K562 (cell line): Measurements from ENCODE around the gene PTPRC. TPM values are rescaled to one million over a fixed set of nuclear protein-coding genes. Genes with fewer than 3 reads are reported as not detected.
A peak's percentile ranks its signal among the peaks of the same experiment; 100 is the strongest.

Source experiments
- ATAC-seq: fragments of 200-7000 bp; cut with Tn5 transposase; 3 replicates; pipeline ENCODE4 v1.9.1; 2020; ENCODE audit warnings: moderate library complexity
- BruUV-seq: library from RNA; stranded (reverse); fragments of 400-500 nt; replicated peaks from 2 replicates; lab custom pipeline; 2021; lab: Mats Ljungman, UMichigan
- CTCF ChIA-PET: fragments of 300-600 bp; formaldehyde crosslinking; extraction: SDS; loops from one replicate; lab custom pipeline; 2021; ENCODE audit warnings: low intra/inter-chr PET ratio; lab: Yijun Ruan, JAX
- POLR2A ChIA-PET: fragments of 300-600, 350-650 bp; sonication (Branson Sonifier 250); formaldehyde crosslinking; extraction: SDS; loops from one replicate; lab custom pipeline; 2021; ENCODE audit warnings: antibody characterized with exemption, inconsistent platforms; lab: Yijun Ruan, JAX
- DNase-seq, 4 experiments: peaks; one replicate each; pipeline versions ENCODE4 v3.0.0 to v3.0.0-alpha.2; 2011 to 2018; ENCODE audit warnings: low spot score in 3 of 4, mixed read lengths in 3 of 4; ENCODE audit errors: extremely low read depth in 1 of 4
- FAIRE-seq: peaks from 2 replicates; lab custom pipeline; 2011; peaks lifted over from hg19 to GRCh38; lab: Jason Lieb, UNC
- H2AFZ ChIP-seq: 2 replicates; pipeline ENCODE4 v1.6.0; 2011; ENCODE audit warnings: low read depth, low read length, control low read depth, inconsistent platforms
- H3K27ac ChIP-seq: fragments of 200-600 bp; 3 replicates; pipeline ENCODE4 v1.8.0; 2011; ENCODE audit warnings: low read depth, mild to moderate bottlenecking, control low read depth, inconsistent platforms, low read length, moderate library complexity, mixed read lengths; ENCODE audit errors: extremely low read depth
- H3K27me3 ChIP-seq, 2 experiments: fragments of 300-600 bp in 1 of 2; 2 replicates in 1 of 2; 3 replicates in 1 of 2; pipeline versions ENCODE4 v1.6.0 to v1.8.0; 2011; ENCODE audit warnings: inconsistent platforms in 2 of 2, low read length in 2 of 2, mild to moderate bottlenecking in 1 of 2, mixed read lengths in 1 of 2, moderate library complexity in 1 of 2; ENCODE audit not compliant: control insufficient read depth in 2 of 2, insufficient read depth in 2 of 2
- H3K36me3 ChIP-seq: fragments of 300-600 bp; 3 replicates; pipeline ENCODE4 v1.8.0; 2011; ENCODE audit warnings: mild to moderate bottlenecking, low read length, inconsistent platforms; ENCODE audit not compliant: control insufficient read depth, insufficient read depth
- H3K4me1 ChIP-seq, 2 experiments: fragments of 200-600 bp in 1 of 2; replicated peaks in 1 of 2; 2 replicates in 1 of 2; 3 replicates in 1 of 2; pipeline versions ENCODE4 v1.5.1 to v1.8.0; 2011; ENCODE audit warnings: inconsistent platforms in 2 of 2, low read length in 2 of 2, mild to moderate bottlenecking in 1 of 2, mixed read lengths in 1 of 2, moderate library complexity in 1 of 2; ENCODE audit not compliant: control insufficient read depth in 2 of 2, insufficient read depth in 2 of 2
- H3K4me2 ChIP-seq: 2 replicates; pipeline ENCODE4 v1.6.1; 2011; ENCODE audit warnings: low read length, control low read depth, inconsistent platforms, mixed read lengths; ENCODE audit not compliant: insufficient read depth
- H3K4me3 ChIP-seq: fragments of 200-600 bp; sonication (generic), shearing (Covaris generic); 2 replicates; pipeline ENCODE4 v1.5.1; 2016; ENCODE audit warnings: control low read depth, inconsistent platforms
- H3K79me2 ChIP-seq: fragments of 200-600 bp; 3 replicates; pipeline ENCODE4 v1.8.0; 2011; ENCODE audit warnings: low read length, inconsistent platforms; ENCODE audit not compliant: control insufficient read depth, insufficient read depth
- H3K9ac ChIP-seq, 2 experiments: 2 replicates each; pipeline versions ENCODE4 v1.6.0 to v1.6.1; 2011; ENCODE audit warnings: low read depth in 2 of 2, low read length in 2 of 2, control low read depth in 1 of 2, inconsistent platforms in 1 of 2, mild to moderate bottlenecking in 1 of 2, mixed read lengths in 1 of 2; ENCODE audit not compliant: insufficient read depth in 1 of 2
- H3K9me1 ChIP-seq: one replicate; pipeline ENCODE4 v1.6.0; 2011; ENCODE audit warnings: inconsistent platforms, mild to moderate bottlenecking, low read length, moderate library complexity; ENCODE audit not compliant: control insufficient read depth, insufficient read depth
- H3K9me3 ChIP-seq: replicated peaks from 2 replicates; pipeline ENCODE4 v1.5.1; 2011; ENCODE audit warnings: low read depth, low read length, inconsistent platforms; ENCODE audit not compliant: control insufficient read depth, insufficient read depth
- H4K20me1 ChIP-seq: replicated peaks from 2 replicates; pipeline ENCODE4 v1.6.1; 2011; ENCODE audit warnings: low read length, inconsistent platforms, mixed read lengths; ENCODE audit not compliant: control insufficient read depth, insufficient read depth
- BMI1 ChIP-seq: fragments of 150-350 bp; IDR thresholded peaks from 2 replicates; pipeline ENCODE4 v1.6.1; 2014; ENCODE audit warnings: low read length
- KAT2B ChIP-seq: IDR thresholded peaks from one replicate; pipeline ENCODE4 v1.6.1; 2012; ENCODE audit warnings: low read depth, mild to moderate bottlenecking, control low read depth, inconsistent platforms, low read length, moderate library complexity
- SRSF9 ChIP-seq: fragments of 200-400 bp; formaldehyde crosslinking; IDR thresholded peaks from 2 replicates; pipeline ENCODE4 v1.6.1; 2017; ENCODE audit warnings: low read depth, low read length, borderline replicate concordance
- ZNF311 ChIP-seq: fragments of 250-450 bp; sonication (Bioruptor Pico); IDR thresholded peaks from 2 replicates; pipeline ENCODE4 v1.4.0; 2020; ENCODE audit warnings: mild to moderate bottlenecking, moderate library complexity
- ZNF77 ChIP-seq: fragments of 250-450 bp; sonication (Bioruptor Pico); IDR thresholded peaks from 2 replicates; pipeline ENCODE4 v1.5.0; 2020
- WGBS: fragments of 100-300 bp; shearing (Covaris generic); methylation state at CpG from one replicate; pipeline ENCODE4 v1.1.6; 2016; ENCODE audit warnings: low coverage, mixed read lengths; ENCODE audit not compliant: insufficient coverage; ENCODE audit errors: missing lambda C conversion rate; 5-methylcytosine and 5-hydroxymethylcytosine counted together
- in situ Hi-C: fragments of 300-500 bp; cut with MboI; formaldehyde crosslinking; loops from 4 replicates; pipeline ENCODE4 v1.15.0; 2018; ENCODE audit warnings: inconsistent platforms, mixed read lengths
- intact Hi-C: fragments of 100-400 bp; cut with micrococcal nuclease; formaldehyde crosslinking; loops from 2 replicates; pipeline ENCODE4 v1.14.2; 2022
- polyA plus RNA-seq, 8 experiments: library from polyadenylated mRNA; depleted of rRNA in 4 of 8; stranded (reverse) in 5 of 8; unstranded in 3 of 8; fragments of >200 nt; fragmentation: Nextera tagmentation in 2 of 8; fragmentation: Illumina TruSeq in 1 of 8; extraction: Ambion mirVana in 2 of 8; extraction: Trizol in 1 of 8; gene quantifications; 2 replicates each; pipeline versions ENCODE4 v1.2.1 to v1.2.3, GENCODE V29; 2011 to 2014; ENCODE audit warnings: inconsistent platforms in 1 of 8, missing spikeins in 1 of 8
- total RNA-seq, 7 experiments: library from RNA; depleted of rRNA in 6 of 7; stranded (reverse); fragments of >200 nt in 6 of 7; fragmentation: Illumina TruSeq in 2 of 7; extraction: Trizol in 2 of 7; gene quantifications; 2 replicates each; pipeline versions ENCODE4 v1.2.1 to v1.2.3, GENCODE V29; 2011 to 2021; ENCODE audit warnings: low replicate concordance in 1 of 7
- TF ChIP-seq, protein P1 (sequence below): fragments of 250-450 bp; sonication (Bioruptor Pico); IDR thresholded peaks from 2 replicates; pipeline ENCODE4 v1.4.0; 2020; ENCODE audit warnings: mild to moderate bottlenecking, moderate library complexity
- TF ChIP-seq, protein P2 (sequence below): fragments of 250-450 bp; sonication (Bioruptor Pico); IDR thresholded peaks from 2 replicates; pipeline ENCODE4 v1.9.0; 2021; ENCODE audit warnings: mild to moderate bottlenecking, inconsistent platforms
- TF ChIP-seq, protein P3 (sequence below): fragments of 450-650 bp; formaldehyde crosslinking; IDR thresholded peaks from 2 replicates; pipeline ENCODE4 v1.4.0; 2020; ENCODE audit warnings: mild to moderate bottlenecking, moderate library complexity
- TF ChIP-seq, protein P4 (sequence below), 3 experiments: fragments of 200-800 bp in 1 of 3; sonication (Bioruptor generic) in 1 of 3; sonication (generic) in 1 of 3; formaldehyde crosslinking in 1 of 3; IDR thresholded peaks; 2 replicates each; pipeline versions ENCODE4 v1.6.1 to v1.8.0; 2016 to 2022; ENCODE audit warnings: mild to moderate bottlenecking in 2 of 3, missing compliant biosample characterization in 2 of 3, missing genetic modification characterization in 2 of 3, missing genetic modification reagents in 1 of 3
- TF ChIP-seq, protein P5 (sequence below): fragments of 450-650 bp; conservative IDR thresholded peaks from 2 replicates; pipeline ENCODE4 v1.6.1; 2016; ENCODE audit warnings: missing genetic modification characterization, low read depth, mild to moderate bottlenecking, control low read depth, missing compliant biosample characterization
- TF ChIP-seq, protein P6 (sequence below): fragments of 450-650 bp; formaldehyde crosslinking; IDR thresholded peaks from 2 replicates; pipeline ENCODE4 v1.4.0; 2022; ENCODE audit warnings: missing genetic modification characterization

PTPRC gene
- total and polyA plus RNA-seq, 9 of the 15 experiments (the other 6 are each of a cell fraction or from before 2014, with no cell fraction given), result 7.1 to 107 (median 62.9) TPM

DNA sequence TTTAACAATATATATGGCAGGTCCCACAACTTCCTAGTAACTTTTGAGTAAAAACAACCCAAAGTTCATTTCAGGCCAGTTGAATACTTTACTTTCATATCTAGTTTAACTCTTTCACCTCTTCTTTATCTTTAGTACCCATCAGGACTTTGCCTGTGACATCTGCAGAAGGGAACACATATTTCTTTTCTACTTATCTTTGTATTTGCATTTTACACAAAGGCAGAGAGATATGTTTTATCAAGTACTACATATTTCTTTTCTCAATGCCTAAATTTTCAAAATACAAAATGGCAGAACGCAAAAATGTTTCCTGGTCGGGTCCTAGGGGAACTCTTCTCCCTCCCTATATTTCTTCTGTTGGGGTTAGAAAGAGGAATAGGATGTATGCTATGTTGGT is 6.8 kb upstream of the PTPRC start:
- Histone ChIP-seq H3K9me3 (peaks cover 6% of the 10 kb centered on the region; the same call in 1 of the 2 replicates), H3K36me3 (0 out of 3 replicates have a peak, but pooled peaks cover 2% of the 10 kb centered on the region), H3K9ac (no peak overlapping the region), H3K4me2 (0 out of 2 replicates have a peak overlapping the region, but pooled peaks have one; percentile 4), H4K20me1 (no peaks in the 10 kb centered on the region), H2AFZ (peak overlapping the region; percentile 70), H3K27me3 (no peaks in the 10 kb centered on the region), H3K79me2 (no peaks in the 10 kb centered on the region), H3K27ac (peak overlapping the region; percentile 37; the same call in 2 of the 3 replicates), H3K4me3 (no peak overlapping the region), H3K9me1 (no peaks in the 10 kb centered on the region), H3K4me1 (peaks cover 7 to 24% of the 10 kb centered on the region in 2 experiments; a peak in 2 of 5 replicates)
- in situ Hi-C loops, result no loop called here
- POLR2A ChIA-PET, result interaction anchor here (0.8 kb wide), 1 partner anchor 343 kb away, joined by 3 read pairs; no protein-coding TSS in a partner anchor
- CTCF ChIA-PET, result no interaction called here
- DNase-seq (no peak), FAIRE-seq (no peak), ATAC-seq (no peak)
- 8% methylated on average over 2 of the region's 2 CpGs for WGBS
- BruUV-seq, result no TSS peak
- intact Hi-C loops, result loop anchor here (5.0 kb wide), 1 partner anchor 110 kb away; no protein-coding TSS in a partner anchor
- no peak for TF ChIP-seq BMI1
- TF ChIP-seq, protein P1, sequence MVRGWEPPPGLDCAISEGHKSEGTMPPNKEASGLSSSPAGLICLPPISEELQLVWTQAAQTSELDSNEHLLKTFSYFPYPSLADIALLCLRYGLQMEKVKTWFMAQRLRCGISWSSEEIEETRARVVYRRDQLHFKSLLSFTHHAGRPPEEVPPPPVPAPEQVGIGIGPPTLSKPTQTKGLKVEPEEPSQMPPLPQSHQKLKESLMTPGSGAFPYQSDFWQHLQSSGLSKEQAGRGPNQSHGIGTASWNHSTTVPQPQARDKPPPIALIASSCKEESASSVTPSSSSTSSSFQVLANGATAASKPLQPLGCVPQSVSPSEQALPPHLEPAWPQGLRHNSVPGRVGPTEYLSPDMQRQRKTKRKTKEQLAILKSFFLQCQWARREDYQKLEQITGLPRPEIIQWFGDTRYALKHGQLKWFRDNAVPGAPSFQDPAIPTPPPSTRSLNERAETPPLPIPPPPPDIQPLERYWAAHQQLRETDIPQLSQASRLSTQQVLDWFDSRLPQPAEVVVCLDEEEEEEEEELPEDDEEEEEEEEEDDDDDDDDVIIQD, result no peak
- TF ChIP-seq, protein P2, sequence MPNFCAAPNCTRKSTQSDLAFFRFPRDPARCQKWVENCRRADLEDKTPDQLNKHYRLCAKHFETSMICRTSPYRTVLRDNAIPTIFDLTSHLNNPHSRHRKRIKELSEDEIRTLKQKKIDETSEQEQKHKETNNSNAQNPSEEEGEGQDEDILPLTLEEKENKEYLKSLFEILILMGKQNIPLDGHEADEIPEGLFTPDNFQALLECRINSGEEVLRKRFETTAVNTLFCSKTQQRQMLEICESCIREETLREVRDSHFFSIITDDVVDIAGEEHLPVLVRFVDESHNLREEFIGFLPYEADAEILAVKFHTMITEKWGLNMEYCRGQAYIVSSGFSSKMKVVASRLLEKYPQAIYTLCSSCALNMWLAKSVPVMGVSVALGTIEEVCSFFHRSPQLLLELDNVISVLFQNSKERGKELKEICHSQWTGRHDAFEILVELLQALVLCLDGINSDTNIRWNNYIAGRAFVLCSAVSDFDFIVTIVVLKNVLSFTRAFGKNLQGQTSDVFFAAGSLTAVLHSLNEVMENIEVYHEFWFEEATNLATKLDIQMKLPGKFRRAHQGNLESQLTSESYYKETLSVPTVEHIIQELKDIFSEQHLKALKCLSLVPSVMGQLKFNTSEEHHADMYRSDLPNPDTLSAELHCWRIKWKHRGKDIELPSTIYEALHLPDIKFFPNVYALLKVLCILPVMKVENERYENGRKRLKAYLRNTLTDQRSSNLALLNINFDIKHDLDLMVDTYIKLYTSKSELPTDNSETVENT (CRISPR knock-in tag), result no peak
- TF ChIP-seq, protein P3, sequence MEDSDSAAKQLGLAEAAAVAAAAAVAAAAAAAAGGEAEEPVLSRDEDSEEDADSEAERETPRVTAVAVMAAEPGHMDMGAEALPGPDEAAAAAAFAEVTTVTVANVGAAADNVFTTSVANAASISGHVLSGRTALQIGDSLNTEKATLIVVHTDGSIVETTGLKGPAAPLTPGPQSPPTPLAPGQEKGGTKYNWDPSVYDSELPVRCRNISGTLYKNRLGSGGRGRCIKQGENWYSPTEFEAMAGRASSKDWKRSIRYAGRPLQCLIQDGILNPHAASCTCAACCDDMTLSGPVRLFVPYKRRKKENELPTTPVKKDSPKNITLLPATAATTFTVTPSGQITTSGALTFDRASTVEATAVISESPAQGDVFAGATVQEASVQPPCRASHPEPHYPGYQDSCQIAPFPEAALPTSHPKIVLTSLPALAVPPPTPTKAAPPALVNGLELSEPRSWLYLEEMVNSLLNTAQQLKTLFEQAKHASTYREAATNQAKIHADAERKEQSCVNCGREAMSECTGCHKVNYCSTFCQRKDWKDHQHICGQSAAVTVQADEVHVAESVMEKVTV (CRISPR knock-in tag), result no peak
- TF ChIP-seq KAT2B, result no peak
- TF ChIP-seq SRSF9, result no peak
- no peak for TF ChIP-seq ZNF77 (CRISPR knock-in tag)
- TF ChIP-seq, protein P4, sequence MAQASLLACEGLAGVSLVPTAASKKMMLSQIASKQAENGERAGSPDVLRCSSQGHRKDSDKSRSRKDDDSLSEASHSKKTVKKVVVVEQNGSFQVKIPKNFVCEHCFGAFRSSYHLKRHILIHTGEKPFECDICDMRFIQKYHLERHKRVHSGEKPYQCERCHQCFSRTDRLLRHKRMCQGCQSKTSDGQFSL (CRISPR knock-in tag; IDR thresholded peaks at IDR 0.05), result no peak
- TF ChIP-seq, protein P4 (tag; IDR thresholded peaks at IDR 0.05), result no peak
- TF ChIP-seq, protein P5, sequence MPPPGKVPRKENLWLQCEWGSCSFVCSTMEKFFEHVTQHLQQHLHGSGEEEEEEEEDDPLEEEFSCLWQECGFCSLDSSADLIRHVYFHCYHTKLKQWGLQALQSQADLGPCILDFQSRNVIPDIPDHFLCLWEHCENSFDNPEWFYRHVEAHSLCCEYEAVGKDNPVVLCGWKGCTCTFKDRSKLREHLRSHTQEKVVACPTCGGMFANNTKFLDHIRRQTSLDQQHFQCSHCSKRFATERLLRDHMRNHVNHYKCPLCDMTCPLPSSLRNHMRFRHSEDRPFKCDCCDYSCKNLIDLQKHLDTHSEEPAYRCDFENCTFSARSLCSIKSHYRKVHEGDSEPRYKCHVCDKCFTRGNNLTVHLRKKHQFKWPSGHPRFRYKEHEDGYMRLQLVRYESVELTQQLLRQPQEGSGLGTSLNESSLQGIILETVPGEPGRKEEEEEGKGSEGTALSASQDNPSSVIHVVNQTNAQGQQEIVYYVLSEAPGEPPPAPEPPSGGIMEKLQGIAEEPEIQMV, result no peak
- TF ChIP-seq, protein P6, sequence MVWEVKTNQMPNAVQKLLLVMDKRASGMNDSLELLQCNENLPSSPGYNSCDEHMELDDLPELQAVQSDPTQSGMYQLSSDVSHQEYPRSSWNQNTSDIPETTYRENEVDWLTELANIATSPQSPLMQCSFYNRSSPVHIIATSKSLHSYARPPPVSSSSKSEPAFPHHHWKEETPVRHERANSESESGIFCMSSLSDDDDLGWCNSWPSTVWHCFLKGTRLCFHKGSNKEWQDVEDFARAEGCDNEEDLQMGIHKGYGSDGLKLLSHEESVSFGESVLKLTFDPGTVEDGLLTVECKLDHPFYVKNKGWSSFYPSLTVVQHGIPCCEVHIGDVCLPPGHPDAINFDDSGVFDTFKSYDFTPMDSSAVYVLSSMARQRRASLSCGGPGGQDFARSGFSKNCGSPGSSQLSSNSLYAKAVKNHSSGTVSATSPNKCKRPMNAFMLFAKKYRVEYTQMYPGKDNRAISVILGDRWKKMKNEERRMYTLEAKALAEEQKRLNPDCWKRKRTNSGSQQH (CRISPR knock-in tag), result no peak
- TF ChIP-seq ZNF311 (CRISPR knock-in tag), result no peak
